IMR-90 (cell line): ENCODE measurements around the gene OGA. TPM values are rescaled to one million over a fixed set of nuclear protein-coding genes. Genes with fewer than 3 reads are reported as not detected.

Experiments used
- ATAC-seq: fragments of 200-7000 bp; cut with Tn5 transposase; 2 replicates; pipeline ENCODE4 v1.9.1; 2020; ENCODE audit warnings: low read depth, mild to moderate bottlenecking, moderate library complexity
- BruUV-seq: library from RNA; stranded (reverse); fragments of 400-500 nt; replicated peaks from 2 replicates; lab custom pipeline; 2021; lab: Mats Ljungman, UMichigan
- CTCF ChIA-PET: fragments of 300-600 bp; formaldehyde crosslinking; extraction: SDS; loops from one replicate; lab custom pipeline; 2021; ENCODE audit warnings: antibody characterized with exemption; lab: Yijun Ruan, JAX
- POLR2A ChIA-PET: fragments of 300-600 bp; sonication (Branson Sonifier 250); formaldehyde crosslinking; loops from one replicate; lab custom pipeline; 2022; ENCODE audit warnings: antibody characterized with exemption; ENCODE audit not compliant: unreplicated experiment; lab: Charles Lee
- DNase-seq: peaks from one replicate; pipeline ENCODE4 v3.0.0; 2013
- H2AFZ ChIP-seq: replicated peaks from 2 replicates; pipeline ENCODE3; 2013; ENCODE audit warnings: low read length, mild to moderate bottlenecking; ENCODE audit not compliant: poor library complexity
- H2AK5ac ChIP-seq: 2 replicates; pipeline ENCODE4 v1.6.1; 2013; ENCODE audit warnings: low read depth, low read length, inconsistent platforms
- H2AK9ac ChIP-seq: replicated peaks from 2 replicates; pipeline ENCODE3; 2013; ENCODE audit warnings: mild to moderate bottlenecking, low read depth, low read length, moderate library complexity; ENCODE audit not compliant: poor library complexity
- H2BK120ac ChIP-seq: 2 replicates; pipeline ENCODE4 v1.6.1; 2013; ENCODE audit warnings: low read depth, low read length, inconsistent platforms
- H2BK15ac ChIP-seq: 3 replicates; pipeline ENCODE4 v1.6.1; 2013; ENCODE audit warnings: low read depth, low read length, inconsistent platforms
- H2BK20ac ChIP-seq: 2 replicates; pipeline ENCODE4 v1.6.1; 2013; ENCODE audit warnings: low read depth, mild to moderate bottlenecking, inconsistent platforms, low read length, moderate library complexity
- H2BK5ac ChIP-seq: 2 replicates; pipeline ENCODE4 v1.6.1; 2013; ENCODE audit warnings: mild to moderate bottlenecking, low read depth, low read length, inconsistent platforms; ENCODE audit not compliant: poor library complexity, severe bottlenecking
- H3K14ac ChIP-seq: replicated peaks from 2 replicates; pipeline ENCODE4 v1.6.1; 2013; ENCODE audit warnings: low read depth, low read length, inconsistent platforms
- H3K18ac ChIP-seq: 2 replicates; pipeline ENCODE4 v1.6.1; 2013; ENCODE audit warnings: low read depth, low read length, control low read depth
- H3K23ac ChIP-seq: 2 replicates; pipeline ENCODE4 v1.6.1; 2013; ENCODE audit warnings: low read depth, low read length, inconsistent platforms
- H3K27ac ChIP-seq: 2 replicates; pipeline ENCODE4 v1.5.1; 2013; ENCODE audit warnings: mild to moderate bottlenecking, control low read depth, low read length; ENCODE audit not compliant: insufficient read depth
- H3K27me3 ChIP-seq: 2 replicates; pipeline ENCODE4 v1.6.1; 2013; ENCODE audit warnings: low read length; ENCODE audit not compliant: control insufficient read depth, insufficient read depth
- H3K36me3 ChIP-seq: 2 replicates; pipeline ENCODE4 v1.6.1; 2013; ENCODE audit warnings: low read length, mixed read lengths; ENCODE audit not compliant: control insufficient read depth, insufficient read depth
- H3K4ac ChIP-seq: 2 replicates; pipeline ENCODE4 v1.6.1; 2013; ENCODE audit warnings: low read depth, low read length, inconsistent platforms
- H3K4me1 ChIP-seq: 2 replicates; pipeline ENCODE4 v1.6.1; 2013; ENCODE audit warnings: low read length, mixed read lengths; ENCODE audit not compliant: control insufficient read depth, insufficient read depth
- H3K4me2 ChIP-seq: 2 replicates; pipeline ENCODE4 v1.6.1; 2013; ENCODE audit warnings: low read depth, mild to moderate bottlenecking, control low read depth, low read length, moderate library complexity
- H3K4me3 ChIP-seq: 2 replicates; pipeline ENCODE4 v1.5.1; 2013; ENCODE audit warnings: low read depth, mild to moderate bottlenecking, control low read depth, low read length, moderate library complexity; ENCODE audit not compliant: insufficient read depth
- H3K56ac ChIP-seq: 2 replicates; pipeline ENCODE4 v1.6.1; 2013; ENCODE audit warnings: low read length, inconsistent platforms; ENCODE audit not compliant: insufficient read depth; ENCODE audit errors: extremely low read depth
- H3K79me1 ChIP-seq, 2 experiments: 2 replicates each; pipeline ENCODE4 v1.6.1; 2013; ENCODE audit warnings: low read length in 2 of 2, inconsistent platforms in 1 of 2, low read depth in 1 of 2
- H3K9ac ChIP-seq: 2 replicates; pipeline ENCODE4 v1.6.1; 2013; ENCODE audit warnings: low read depth, low read length, control low read depth
- H3K9me1 ChIP-seq: 2 replicates; pipeline ENCODE4 v1.6.1; 2013; ENCODE audit warnings: low read length, inconsistent platforms; ENCODE audit not compliant: insufficient read depth
- H3K9me3 ChIP-seq: 2 replicates; pipeline ENCODE4 v1.6.1; 2013; ENCODE audit warnings: low read length; ENCODE audit not compliant: control insufficient read depth, insufficient read depth
- H4K20me1 ChIP-seq: 2 replicates; pipeline ENCODE4 v1.6.1; 2013; ENCODE audit warnings: low read length, inconsistent platforms; ENCODE audit not compliant: insufficient read depth
- H4K5ac ChIP-seq: 2 replicates; pipeline ENCODE4 v1.6.1; 2013; ENCODE audit warnings: mild to moderate bottlenecking, low read depth, low read length, control low read depth
- H4K8ac ChIP-seq, 2 experiments: 2 replicates each; pipeline ENCODE4 v1.6.1; 2013; ENCODE audit warnings: low read depth in 2 of 2, low read length in 2 of 2, control low read depth in 1 of 2, inconsistent platforms in 1 of 2
- H4K91ac ChIP-seq: 2 replicates; pipeline ENCODE4 v1.6.1; 2013; ENCODE audit warnings: low read depth, low read length, inconsistent platforms; ENCODE audit not compliant: insufficient read depth
- CHD1 ChIP-seq: IDR thresholded peaks from 2 replicates; pipeline ENCODE4 v1.6.1; 2012; ENCODE audit warnings: low read depth, low read length, improper control_type of control experiment
- MAZ ChIP-seq: IDR thresholded peaks from 2 replicates; pipeline ENCODE4 v1.6.1; 2012; ENCODE audit warnings: low read depth, mild to moderate bottlenecking, low read length, improper control_type of control experiment, moderate library complexity, borderline replicate concordance
- NFE2L2 ChIP-seq: fragments of 150-350 bp; IDR thresholded peaks from 2 replicates; pipeline ENCODE4 v1.6.1; 2016; ENCODE audit warnings: low read depth, mild to moderate bottlenecking, low read length
- POLR2A ChIP-seq: IDR thresholded peaks from 2 replicates; pipeline ENCODE4 v1.6.1; 2012; ENCODE audit warnings: mild to moderate bottlenecking, low read depth, low read length
- WGBS, 2 experiments: methylation state at CpG; one replicate each; pipeline versions ENCODE4 v1.1.5 to v1.1.7; 2013; ENCODE audit warnings: missing lambda C conversion rate in 2 of 2; ENCODE audit not compliant: insufficient read length in 1 of 2; ENCODE audit errors: extremely low coverage in 2 of 2; 5-methylcytosine and 5-hydroxymethylcytosine counted together
- dilution Hi-C: fragments of 300-500 bp; cut with HindIII; formaldehyde crosslinking; loops from one replicate; pipeline ENCODE4 v1.14.3; 2018; ENCODE audit warnings: low sequenced_read_pairs; ENCODE audit not compliant: unreplicated experiment
- in situ Hi-C: fragments of 300-500 bp; cut with MboI; formaldehyde crosslinking; loops from 3 replicates; pipeline ENCODE4 v1.14.3; 2019; ENCODE audit warnings: low sequenced_read_pairs, inconsistent platforms, mixed read lengths
- intact Hi-C: fragments of 100-400 bp; cut with micrococcal nuclease; formaldehyde crosslinking; loops from 2 replicates; pipeline ENCODE4 v1.10.0; 2022
- polyA plus RNA-seq, 3 experiments: library from polyadenylated mRNA; depleted of rRNA; stranded (reverse); fragments of >200 nt; gene quantifications; 2 replicates each; pipeline ENCODE4 v1.2.3, GENCODE V29; 2012; ENCODE audit warnings: low replicate concordance in 1 of 3
- total RNA-seq: library from RNA; depleted of rRNA; stranded (reverse); fragments of >200 nt; gene quantifications from 2 replicates; pipeline ENCODE4 v1.2.3, GENCODE V29; 2012

The OGA gene
- total and polyA plus RNA-seq, 2 of the 4 experiments (the other 2 are of a cell fraction): 42.5 to 62.9 TPM

- no peaks in the 10 kb centered on the region; the same call in 1 of the 2 replicates for H3K9me3 ChIP-seq
- in situ Hi-C loops (no loop called here), intact Hi-C loops (no loop called here), dilution Hi-C loops (no loop called here)
- no peaks in the 10 kb centered on the region for H3K79me1 ChIP-seq
- no peak overlapping the region for H3K14ac ChIP-seq
- H4K8ac ChIP-seq: no peak overlapping the region
- H3K4me1 ChIP-seq: no peaks in the 10 kb centered on the region
- H3K23ac ChIP-seq: no peak overlapping the region
- no CpG with 5 or more reads among the region's 6 CpGs for WGBS, 2 experiments
- no peak overlapping the region for H2BK15ac ChIP-seq
- no peak overlapping the region for H3K18ac ChIP-seq
- no peak overlapping the region for H3K9ac ChIP-seq
- no peak overlapping the region for H2BK20ac ChIP-seq
- H2AK5ac ChIP-seq: no peak overlapping the region
- H3K4me2 ChIP-seq: no peak overlapping the region
- H3K4me3 ChIP-seq: no peak overlapping the region
- H2BK120ac ChIP-seq: no peak overlapping the region
- no peak overlapping the region for H2AK9ac ChIP-seq
- H4K91ac ChIP-seq: no peak overlapping the region
- ChIA-PET POLR2A (no interaction called here), CTCF (no interaction called here)
- no peaks in the 10 kb centered on the region for H3K36me3 ChIP-seq
- TF ChIP-seq MAZ: no peak
- no peak for TF ChIP-seq NFE2L2
- TF ChIP-seq POLR2A: no peak
- no peak for TF ChIP-seq CHD1
- H3K27ac ChIP-seq: no peak overlapping the region
- no peak overlapping the region for H3K4ac ChIP-seq
- no peak overlapping the region for H3K56ac ChIP-seq
- H4K20me1 ChIP-seq: no peaks in the 10 kb centered on the region
- no peaks in the 10 kb centered on the region for H3K9me1 ChIP-seq
- H4K5ac ChIP-seq: no peak overlapping the region
- no peak for ATAC-seq
- H3K27me3 ChIP-seq: peaks cover 89% of the 10 kb centered on the region
- no TSS peak for BruUV-seq
- H2BK5ac ChIP-seq: no peak overlapping the region
- no peak overlapping the region for H2AFZ ChIP-seq
- no peak for DNase-seq
These were observed 51.9 kb downstream of the OGA start for GRCh38 chr10:101766306-101766705.
